ENCODE data around the gene HIGD2A. TPM values are rescaled to one million over a fixed set of nuclear protein-coding genes. Genes with fewer than 3 reads are reported as not detected.

Gene HIGD2A
- polyA plus RNA-seq, 1 donor from 2014 or later, result 61.8 TPM

DNA sequence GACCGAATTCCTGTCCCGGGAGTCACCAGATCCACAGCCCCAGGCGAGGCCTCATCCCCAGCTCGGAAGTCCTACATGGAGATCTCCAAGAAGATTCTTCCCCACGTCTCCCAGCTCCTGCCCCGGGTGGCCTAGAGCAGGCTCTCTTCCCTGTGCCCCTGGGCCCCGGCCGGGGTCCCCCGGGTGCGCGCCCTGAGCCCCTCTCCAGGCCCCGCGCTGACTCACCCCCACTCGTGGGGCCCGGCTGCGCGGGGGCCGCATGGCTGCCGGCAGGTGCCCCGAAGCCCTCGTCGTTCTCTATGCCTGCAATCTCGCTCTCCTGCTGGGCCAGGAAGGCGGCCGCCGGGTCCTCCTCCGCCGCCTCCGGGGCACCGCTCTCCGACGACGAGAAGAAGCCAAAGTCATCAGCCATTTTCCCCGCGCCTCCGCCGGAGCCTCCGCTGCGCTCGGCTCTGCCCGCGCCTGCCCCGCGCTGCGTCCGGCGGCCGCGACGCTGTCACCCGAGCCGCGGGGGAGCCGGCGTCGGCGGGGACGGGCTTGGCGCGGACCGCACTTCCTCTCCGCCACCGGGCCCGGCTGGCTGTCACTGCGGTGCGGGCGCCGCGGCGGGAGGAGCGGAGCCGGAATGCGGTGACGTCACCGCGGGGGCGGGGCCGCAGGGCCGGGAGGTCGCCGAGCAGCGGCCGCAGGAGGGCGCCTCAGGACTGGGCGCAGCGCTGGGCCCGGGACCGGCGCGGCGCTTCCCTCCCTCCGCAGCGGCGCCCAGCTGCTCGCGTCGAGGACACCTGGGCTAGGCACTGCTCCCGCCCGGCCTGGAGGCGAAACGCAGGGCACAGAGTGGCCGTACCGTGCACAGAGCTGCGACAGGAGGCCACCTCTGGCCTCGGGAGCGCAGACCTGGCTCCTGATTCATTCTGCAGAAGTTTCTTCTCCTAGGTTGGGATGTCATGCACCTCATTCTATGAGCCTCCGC is 27.7 kb downstream of the HIGD2A start, which contains the start of gene CLTB:
Gene CLTB, minus strand, starts transcription at position 588 of the 973 bp plus-strand sequence. Its CDS starts 176 bp downstream, at position 412.
- Histone ChIP-seq H3F3A (ENCODE audit: insufficient read depth, low read length, poor library complexity, severe bottlenecking) (no peaks in the 10 kb centered on the region), H3K9me3 (ENCODE audit: low read length) (no peaks in the 10 kb centered on the region), H3K36me3 (ENCODE audit: insufficient read depth, low read length) (no peaks in the 10 kb centered on the region), H3K27me3 (ENCODE audit: insufficient read depth, low read depth, low read length) (no peaks in the 10 kb centered on the region), H3K4me2 (ENCODE audit: low read length) (peak within 1 kb of the TSS; percentile 78), H4K20me1 (ENCODE audit: insufficient read depth) (no peaks in the 10 kb centered on the region), H2AFZ (ENCODE audit: low read depth, low read length) (peak within 1 kb of the TSS; percentile 21), H3K9me2 (ENCODE audit: insufficient read depth, low read length) (no peaks in the 10 kb centered on the region), H3K9ac (ENCODE audit: low read length) (peak within 1 kb of the TSS; percentile 88), H3K79me2 (replicated peaks; ENCODE audit: insufficient read depth, low read length) (peaks cover 4% of the 10 kb centered on the region), H3K27ac (ENCODE audit: low read length) (peak within 1 kb of the TSS; percentile 71), H3K4me3 (ENCODE audit: low read length) (peak within 1 kb of the TSS; percentile 95)
- TF ChIP-seq, protein P1, sequence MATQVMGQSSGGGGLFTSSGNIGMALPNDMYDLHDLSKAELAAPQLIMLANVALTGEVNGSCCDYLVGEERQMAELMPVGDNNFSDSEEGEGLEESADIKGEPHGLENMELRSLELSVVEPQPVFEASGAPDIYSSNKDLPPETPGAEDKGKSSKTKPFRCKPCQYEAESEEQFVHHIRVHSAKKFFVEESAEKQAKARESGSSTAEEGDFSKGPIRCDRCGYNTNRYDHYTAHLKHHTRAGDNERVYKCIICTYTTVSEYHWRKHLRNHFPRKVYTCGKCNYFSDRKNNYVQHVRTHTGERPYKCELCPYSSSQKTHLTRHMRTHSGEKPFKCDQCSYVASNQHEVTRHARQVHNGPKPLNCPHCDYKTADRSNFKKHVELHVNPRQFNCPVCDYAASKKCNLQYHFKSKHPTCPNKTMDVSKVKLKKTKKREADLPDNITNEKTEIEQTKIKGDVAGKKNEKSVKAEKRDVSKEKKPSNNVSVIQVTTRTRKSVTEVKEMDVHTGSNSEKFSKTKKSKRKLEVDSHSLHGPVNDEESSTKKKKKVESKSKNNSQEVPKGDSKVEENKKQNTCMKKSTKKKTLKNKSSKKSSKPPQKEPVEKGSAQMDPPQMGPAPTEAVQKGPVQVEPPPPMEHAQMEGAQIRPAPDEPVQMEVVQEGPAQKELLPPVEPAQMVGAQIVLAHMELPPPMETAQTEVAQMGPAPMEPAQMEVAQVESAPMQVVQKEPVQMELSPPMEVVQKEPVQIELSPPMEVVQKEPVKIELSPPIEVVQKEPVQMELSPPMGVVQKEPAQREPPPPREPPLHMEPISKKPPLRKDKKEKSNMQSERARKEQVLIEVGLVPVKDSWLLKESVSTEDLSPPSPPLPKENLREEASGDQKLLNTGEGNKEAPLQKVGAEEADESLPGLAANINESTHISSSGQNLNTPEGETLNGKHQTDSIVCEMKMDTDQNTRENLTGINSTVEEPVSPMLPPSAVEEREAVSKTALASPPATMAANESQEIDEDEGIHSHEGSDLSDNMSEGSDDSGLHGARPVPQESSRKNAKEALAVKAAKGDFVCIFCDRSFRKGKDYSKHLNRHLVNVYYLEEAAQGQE (IDR thresholded peaks at IDR 0.05; ENCODE audit: borderline replicate concordance), result peak; percentile 25
- TF ChIP-seq EP300 (conservative IDR thresholded peaks at IDR 0.05; ENCODE audit: poor library complexity, severe bottlenecking) (peak; percentile 81), RAD21 (conservative IDR thresholded peaks at IDR 0.05) (peak; percentile 95), MXI1 (conservative IDR thresholded peaks at IDR 0.05; ENCODE audit: poor library complexity, severe bottlenecking) (peak; percentile 77), POLR2AphosphoS5 (IDR thresholded peaks at IDR 0.05) (peak; percentile 95), EZH2 (IDR thresholded peaks at IDR 0.05; ENCODE audit: borderline replicate concordance, insufficient read depth, low read length, poor library complexity, severe bottlenecking) (no peak), SMC3 (conservative IDR thresholded peaks at IDR 0.05; ENCODE audit: poor library complexity) (peak; percentile 89), TAF1 (IDR thresholded peaks at IDR 0.05; ENCODE audit: low read depth) (peak; percentile 60)
- TF ChIP-seq, protein P2, sequence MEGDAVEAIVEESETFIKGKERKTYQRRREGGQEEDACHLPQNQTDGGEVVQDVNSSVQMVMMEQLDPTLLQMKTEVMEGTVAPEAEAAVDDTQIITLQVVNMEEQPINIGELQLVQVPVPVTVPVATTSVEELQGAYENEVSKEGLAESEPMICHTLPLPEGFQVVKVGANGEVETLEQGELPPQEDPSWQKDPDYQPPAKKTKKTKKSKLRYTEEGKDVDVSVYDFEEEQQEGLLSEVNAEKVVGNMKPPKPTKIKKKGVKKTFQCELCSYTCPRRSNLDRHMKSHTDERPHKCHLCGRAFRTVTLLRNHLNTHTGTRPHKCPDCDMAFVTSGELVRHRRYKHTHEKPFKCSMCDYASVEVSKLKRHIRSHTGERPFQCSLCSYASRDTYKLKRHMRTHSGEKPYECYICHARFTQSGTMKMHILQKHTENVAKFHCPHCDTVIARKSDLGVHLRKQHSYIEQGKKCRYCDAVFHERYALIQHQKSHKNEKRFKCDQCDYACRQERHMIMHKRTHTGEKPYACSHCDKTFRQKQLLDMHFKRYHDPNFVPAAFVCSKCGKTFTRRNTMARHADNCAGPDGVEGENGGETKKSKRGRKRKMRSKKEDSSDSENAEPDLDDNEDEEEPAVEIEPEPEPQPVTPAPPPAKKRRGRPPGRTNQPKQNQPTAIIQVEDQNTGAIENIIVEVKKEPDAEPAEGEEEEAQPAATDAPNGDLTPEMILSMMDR (IDR thresholded peaks at IDR 0.05; ENCODE audit: poor library complexity, severe bottlenecking), result peak; percentile 98

DNA sequence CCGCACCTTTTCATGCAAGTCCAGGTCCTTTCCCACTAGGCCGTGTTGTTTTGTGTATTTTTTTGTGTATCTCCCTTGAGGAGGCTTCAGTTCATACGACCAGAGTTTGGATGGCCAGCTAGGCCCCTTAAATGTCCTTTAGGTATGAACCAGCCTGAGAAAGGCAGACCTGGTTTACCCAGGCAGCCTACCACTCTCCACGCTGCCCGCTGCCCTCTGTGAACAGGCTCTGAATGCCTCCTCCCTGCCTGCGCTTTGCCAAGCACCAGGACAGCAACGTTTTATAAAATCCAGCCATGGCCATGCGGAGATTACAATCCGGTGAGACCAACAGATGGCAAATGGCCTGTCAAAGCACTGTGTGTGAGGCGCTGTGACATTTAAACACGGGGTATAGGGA is 28.4 kb downstream of the HIGD2A start:
- peak overlapping the region; percentile 26 for H3K27ac ChIP-seq (ENCODE audit: low read length)
- H3K79me2 ChIP-seq (replicated peaks; ENCODE audit: insufficient read depth, low read length), result peaks cover 4% of the 10 kb centered on the region
- peak overlapping the region; percentile 51 for H3K9ac ChIP-seq (ENCODE audit: low read length)

More for the DNA sequence above, 28.4 kb downstream of the HIGD2A start:
- no peaks in the 10 kb centered on the region for H3K36me3 ChIP-seq (ENCODE audit: insufficient read depth, low read length)
- peak overlapping the region; percentile 3 for H2AFZ ChIP-seq (ENCODE audit: low read depth, low read length)
- TF ChIP-seq, protein P2 (IDR thresholded peaks at IDR 0.05; ENCODE audit: poor library complexity, severe bottlenecking), result no peak
- TF ChIP-seq, protein P1 (IDR thresholded peaks at IDR 0.05; ENCODE audit: borderline replicate concordance), result no peak
- TF ChIP-seq POLR2AphosphoS5 (IDR thresholded peaks at IDR 0.05) (no peak), SMC3 (conservative IDR thresholded peaks at IDR 0.05; ENCODE audit: poor library complexity) (no peak), EZH2 (IDR thresholded peaks at IDR 0.05; ENCODE audit: borderline replicate concordance, insufficient read depth, low read length, poor library complexity, severe bottlenecking) (no peak), MXI1 (conservative IDR thresholded peaks at IDR 0.05; ENCODE audit: poor library complexity, severe bottlenecking) (no peak), TAF1 (IDR thresholded peaks at IDR 0.05; ENCODE audit: low read depth) (no peak), EP300 (conservative IDR thresholded peaks at IDR 0.05; ENCODE audit: poor library complexity, severe bottlenecking) (no peak), RAD21 (conservative IDR thresholded peaks at IDR 0.05) (no peak)
- no peak overlapping the region for H3K4me2 ChIP-seq (ENCODE audit: low read length)
- H3K9me2 ChIP-seq (ENCODE audit: insufficient read depth, low read length), result no peaks in the 10 kb centered on the region
- H3K4me3 ChIP-seq (ENCODE audit: low read length), result peak overlapping the region; percentile 64
- H3K9me3 ChIP-seq (ENCODE audit: low read length), result no peaks in the 10 kb centered on the region
- H4K20me1 ChIP-seq (ENCODE audit: insufficient read depth), result no peaks in the 10 kb centered on the region
- no peaks in the 10 kb centered on the region for H3K27me3 ChIP-seq (ENCODE audit: insufficient read depth, low read depth, low read length)
- no peaks in the 10 kb centered on the region for H3F3A ChIP-seq (ENCODE audit: insufficient read depth, low read length, poor library complexity, severe bottlenecking)

All from neural cell (in vitro differentiated cells).